H9 (cell line): ENCODE data around the gene PAX3. TPM values are rescaled to one million over a fixed set of nuclear protein-coding genes. Genes with fewer than 3 reads are reported as not detected.

Source experiments
- DNase-seq: peaks from one replicate; pipeline ENCODE4 v3.0.0-alpha.2; 2017
- H2AFZ ChIP-seq: one replicate; pipeline ENCODE4 v1.6.1; 2013; ENCODE audit warnings: mild to moderate bottlenecking, low read length, control low read depth, moderate library complexity
- H2AK5ac ChIP-seq: 2 replicates; pipeline ENCODE4 v1.6.1; 2013; ENCODE audit warnings: low read length, control low read depth, mixed read lengths; ENCODE audit not compliant: insufficient read length
- H2BK120ac ChIP-seq: one replicate; pipeline ENCODE4 v1.6.1; 2013; ENCODE audit warnings: low read depth, mild to moderate bottlenecking, low read length, control low read depth, inconsistent platforms; ENCODE audit not compliant: poor library complexity, severe bottlenecking
- H2BK12ac ChIP-seq: 2 replicates; pipeline ENCODE4 v1.6.1; 2013; ENCODE audit warnings: low read length, control low read depth, mixed read lengths, low read depth; ENCODE audit not compliant: insufficient read length
- H2BK15ac ChIP-seq: 2 replicates; pipeline ENCODE4 v1.6.1; 2013; ENCODE audit warnings: low read depth, low read length, control low read depth
- H2BK20ac ChIP-seq: one replicate; pipeline ENCODE4 v1.6.1; 2013; ENCODE audit warnings: low read depth, mild to moderate bottlenecking, low read length, control low read depth, inconsistent platforms; ENCODE audit not compliant: poor library complexity, severe bottlenecking
- H2BK5ac ChIP-seq: 2 replicates; pipeline ENCODE4 v1.6.1; 2013; ENCODE audit warnings: low read length, control low read depth, mixed read lengths; ENCODE audit not compliant: insufficient read length
- H3K14ac ChIP-seq: 2 replicates; pipeline ENCODE4 v1.6.1; 2013; ENCODE audit warnings: low read length, control low read depth; ENCODE audit not compliant: insufficient read depth
- H3K18ac ChIP-seq: 2 replicates; pipeline ENCODE4 v1.6.1; 2013; ENCODE audit warnings: low read depth, mild to moderate bottlenecking, mixed read lengths, low read length, control low read depth; ENCODE audit not compliant: insufficient read length
- H3K23ac ChIP-seq: 2 replicates; pipeline ENCODE4 v1.6.1; 2013; ENCODE audit warnings: low read length, control low read depth, mixed read lengths, low read depth; ENCODE audit not compliant: insufficient read length
- H3K23me2 ChIP-seq: 2 replicates; pipeline ENCODE4 v1.6.1; 2013; ENCODE audit warnings: low read depth, mild to moderate bottlenecking, mixed read lengths, low read length, control low read depth; ENCODE audit not compliant: insufficient read length, poor library complexity, severe bottlenecking
- H3K27ac ChIP-seq: 2 replicates; pipeline ENCODE4 v1.5.1; 2013; ENCODE audit warnings: low read length, control low read depth, mixed read lengths, low read depth; ENCODE audit not compliant: insufficient read length
- H3K27me3 ChIP-seq: 2 replicates; pipeline ENCODE4 v1.6.1; 2013; ENCODE audit warnings: low read length, control low read depth, inconsistent platforms; ENCODE audit not compliant: insufficient read depth
- H3K4ac ChIP-seq: 2 replicates; pipeline ENCODE4 v1.6.1; 2013; ENCODE audit warnings: low read depth, mild to moderate bottlenecking, control low read depth, inconsistent platforms, low read length, moderate library complexity
- H3K4me1 ChIP-seq: 2 replicates; pipeline ENCODE4 v1.6.1; 2013; ENCODE audit warnings: low read length, control low read depth, inconsistent platforms; ENCODE audit not compliant: insufficient read depth
- H3K4me2 ChIP-seq: 2 replicates; pipeline ENCODE4 v1.6.1; 2013; ENCODE audit warnings: low read length, control low read depth, mixed read lengths; ENCODE audit not compliant: insufficient read length, insufficient read depth
- H3K56ac ChIP-seq: 2 replicates; pipeline ENCODE4 v1.6.1; 2013; ENCODE audit warnings: low read depth, mild to moderate bottlenecking, mixed read lengths, low read length, control low read depth; ENCODE audit not compliant: insufficient read length
- H3K79me1 ChIP-seq: 2 replicates; pipeline ENCODE4 v1.6.1; 2013; ENCODE audit warnings: low read depth, mild to moderate bottlenecking, moderate library complexity, low read length, control low read depth, inconsistent platforms; ENCODE audit not compliant: insufficient read depth, poor library complexity, severe bottlenecking
- H3K79me2 ChIP-seq: 2 replicates; pipeline ENCODE4 v1.6.1; 2013; ENCODE audit warnings: low read length, control low read depth, inconsistent platforms; ENCODE audit not compliant: insufficient read depth
- H3K9ac ChIP-seq: 2 replicates; pipeline ENCODE4 v1.6.1; 2013; ENCODE audit warnings: low read length, control low read depth, mixed read lengths; ENCODE audit not compliant: insufficient read length; ENCODE audit errors: extremely low read depth
- H3K9me3 ChIP-seq: one replicate; pipeline ENCODE4 v1.6.1; 2013; ENCODE audit warnings: low read depth, low read length, inconsistent platforms; ENCODE audit not compliant: control insufficient read depth
- H3T11ph ChIP-seq: one replicate; pipeline ENCODE4 v1.6.1; 2013; ENCODE audit warnings: mild to moderate bottlenecking, low read length, control low read depth, inconsistent platforms
- H4K20me1 ChIP-seq: one replicate; pipeline ENCODE4 v1.6.1; 2013; ENCODE audit not compliant: control insufficient read depth, insufficient read length, insufficient read depth
- H4K5ac ChIP-seq: 2 replicates; pipeline ENCODE4 v1.6.1; 2013; ENCODE audit warnings: low read depth, mild to moderate bottlenecking, mixed read lengths, low read length, control low read depth; ENCODE audit not compliant: insufficient read length
- H4K8ac ChIP-seq: replicated peaks from 2 replicates; pipeline ENCODE4 v1.6.1; 2013; ENCODE audit warnings: low read length, control low read depth, mixed read lengths, low read depth; ENCODE audit not compliant: insufficient read length
- H4K91ac ChIP-seq: 2 replicates; pipeline ENCODE4 v1.6.1; 2013; ENCODE audit warnings: low read depth, mild to moderate bottlenecking, moderate library complexity, mixed read lengths, low read length, control low read depth; ENCODE audit not compliant: insufficient read length
- H3K27ac Mint-ChIP-seq, 3 experiments: 2 replicates in 2 of 3; 3 replicates in 1 of 3; pipeline ENCODE4 v1.8.0; 2020 to 2021; ENCODE audit warnings: mixed read lengths in 3 of 3, mild to moderate bottlenecking in 1 of 3, moderate library complexity in 1 of 3
- H3K27me3 Mint-ChIP-seq: 2 replicates; pipeline ENCODE4 v1.8.0; 2021; ENCODE audit warnings: low read depth, mild to moderate bottlenecking, moderate library complexity, mixed read lengths
- H3K36me3 Mint-ChIP-seq, 3 experiments: 2 replicates in 2 of 3; 3 replicates in 1 of 3; pipeline ENCODE4 v1.8.0; 2020 to 2021; ENCODE audit warnings: low read depth in 3 of 3, mixed read lengths in 3 of 3; ENCODE audit not compliant: insufficient read depth in 1 of 3
- H3K4me1 Mint-ChIP-seq, 2 experiments: 2 replicates each; pipeline ENCODE4 v1.8.0; 2020; ENCODE audit warnings: mixed read lengths in 2 of 2
- H3K4me3 Mint-ChIP-seq, 2 experiments: 2 replicates in 1 of 2; 3 replicates in 1 of 2; pipeline ENCODE4 v1.8.0; 2020 to 2021; ENCODE audit warnings: mild to moderate bottlenecking in 2 of 2, mixed read lengths in 2 of 2, moderate library complexity in 1 of 2
- H3K9me3 Mint-ChIP-seq, 2 experiments: 2 replicates in 1 of 2; 3 replicates in 1 of 2; pipeline ENCODE4 v1.8.0; 2020; ENCODE audit warnings: mild to moderate bottlenecking in 2 of 2, mixed read lengths in 2 of 2, moderate library complexity in 1 of 2
- WGBS: extraction: QIAGEN DNeasy Blood & Tissue Kit; methylation state at CpG from one replicate; pipeline ENCODE4 v1.1.7; 2013; ENCODE audit warnings: missing lambda C conversion rate, low lambda C conversion rate, mixed read lengths; ENCODE audit not compliant: insufficient read length; ENCODE audit errors: extremely low coverage; 5-methylcytosine and 5-hydroxymethylcytosine counted together
- total RNA-seq: library from RNA; stranded (reverse); gene quantifications from 2 replicates; pipeline ENCODE4 v1.2.1, GENCODE V29; 2021
- TF ChIP-seq, protein P1 (sequence below): fragments of 200-600 bp; sonication (generic); conservative IDR thresholded peaks from 3 replicates; pipeline ENCODE4 v1.8.0; 2021; ENCODE audit warnings: antibody characterized with exemption, mild to moderate bottlenecking

PAX3 gene
- total RNA-seq, 1 experiment from 2014 or later = not detected

DNA sequence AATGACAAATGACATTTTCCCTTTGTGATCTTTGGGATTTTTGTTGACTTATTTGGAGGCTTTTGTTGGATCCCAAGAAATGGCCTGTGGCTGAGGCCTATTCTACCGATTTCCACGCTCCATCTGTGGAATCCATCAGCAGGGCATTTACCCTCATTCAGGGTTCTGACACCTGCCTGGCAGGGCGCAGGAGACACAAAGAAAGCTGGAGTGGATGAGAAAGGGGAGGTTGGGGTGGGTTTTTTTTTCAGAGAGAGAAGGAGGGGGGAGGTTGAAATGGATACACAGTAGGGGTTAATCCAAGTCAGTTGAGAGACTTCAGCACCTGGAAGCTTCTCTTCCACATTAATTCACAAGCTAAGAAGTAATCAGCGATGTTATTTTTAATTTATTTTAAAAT lies 59.7 kb downstream of the PAX3 start:
- no peaks in the 10 kb centered on the region; the same call in 1 of the 2 replicates for H3K27me3 ChIP-seq
- no peak overlapping the region for H4K91ac ChIP-seq
- no peaks in the 10 kb centered on the region for H3K79me2 ChIP-seq
- H3K4me1 ChIP-seq = peaks cover 10% of the 10 kb centered on the region
- no peak overlapping the region for H3K23ac ChIP-seq
- no peak overlapping the region for H2BK12ac ChIP-seq
- no peaks in the 10 kb centered on the region for H3K23me2 ChIP-seq
- no peak overlapping the region for H3K56ac ChIP-seq
- H3T11ph ChIP-seq = no peak overlapping the region
- H3K9ac ChIP-seq = no peak overlapping the region
- no peaks in the 10 kb centered on the region for H3K79me1 ChIP-seq
- no peak overlapping the region for H3K14ac ChIP-seq
- Mint-ChIP-seq H3K4me3 (peak overlapping the region; percentile 14 to 75; a peak in 4 of 5 replicates), H3K27ac (no peak overlapping the region), H3K36me3 (no peaks in the 10 kb centered on the region), H3K27me3 (peaks cover 80% of the 10 kb centered on the region), H3K9me3 (no peaks in the 10 kb centered on the region), H3K4me1 (peaks cover 35 to 47% of the 10 kb centered on the region in 2 experiments)
- H3K9me3 ChIP-seq = no peaks in the 10 kb centered on the region
- TF ChIP-seq, protein P1, sequence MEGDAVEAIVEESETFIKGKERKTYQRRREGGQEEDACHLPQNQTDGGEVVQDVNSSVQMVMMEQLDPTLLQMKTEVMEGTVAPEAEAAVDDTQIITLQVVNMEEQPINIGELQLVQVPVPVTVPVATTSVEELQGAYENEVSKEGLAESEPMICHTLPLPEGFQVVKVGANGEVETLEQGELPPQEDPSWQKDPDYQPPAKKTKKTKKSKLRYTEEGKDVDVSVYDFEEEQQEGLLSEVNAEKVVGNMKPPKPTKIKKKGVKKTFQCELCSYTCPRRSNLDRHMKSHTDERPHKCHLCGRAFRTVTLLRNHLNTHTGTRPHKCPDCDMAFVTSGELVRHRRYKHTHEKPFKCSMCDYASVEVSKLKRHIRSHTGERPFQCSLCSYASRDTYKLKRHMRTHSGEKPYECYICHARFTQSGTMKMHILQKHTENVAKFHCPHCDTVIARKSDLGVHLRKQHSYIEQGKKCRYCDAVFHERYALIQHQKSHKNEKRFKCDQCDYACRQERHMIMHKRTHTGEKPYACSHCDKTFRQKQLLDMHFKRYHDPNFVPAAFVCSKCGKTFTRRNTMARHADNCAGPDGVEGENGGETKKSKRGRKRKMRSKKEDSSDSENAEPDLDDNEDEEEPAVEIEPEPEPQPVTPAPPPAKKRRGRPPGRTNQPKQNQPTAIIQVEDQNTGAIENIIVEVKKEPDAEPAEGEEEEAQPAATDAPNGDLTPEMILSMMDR = no peak
- H2BK20ac ChIP-seq = no peak overlapping the region
- no peak overlapping the region for H3K27ac ChIP-seq
- no peak overlapping the region for H3K4ac ChIP-seq
- H3K18ac ChIP-seq = no peak overlapping the region
- H4K20me1 ChIP-seq = no peaks in the 10 kb centered on the region
- H2BK15ac ChIP-seq = no peak overlapping the region
- no peak overlapping the region for H2BK120ac ChIP-seq
- H4K8ac ChIP-seq = no peak overlapping the region
- no CpG with 5 or more reads among the region's 4 CpGs for WGBS
- H2AK5ac ChIP-seq = no peak overlapping the region
- H3K4me2 ChIP-seq = no peak overlapping the region
- DNase-seq = no peak
- H2BK5ac ChIP-seq = no peak overlapping the region
- no peak overlapping the region for H4K5ac ChIP-seq
- no peak overlapping the region for H2AFZ ChIP-seq
